ENCODE data around the gene BMPER.

The BMPER gene

DNA sequence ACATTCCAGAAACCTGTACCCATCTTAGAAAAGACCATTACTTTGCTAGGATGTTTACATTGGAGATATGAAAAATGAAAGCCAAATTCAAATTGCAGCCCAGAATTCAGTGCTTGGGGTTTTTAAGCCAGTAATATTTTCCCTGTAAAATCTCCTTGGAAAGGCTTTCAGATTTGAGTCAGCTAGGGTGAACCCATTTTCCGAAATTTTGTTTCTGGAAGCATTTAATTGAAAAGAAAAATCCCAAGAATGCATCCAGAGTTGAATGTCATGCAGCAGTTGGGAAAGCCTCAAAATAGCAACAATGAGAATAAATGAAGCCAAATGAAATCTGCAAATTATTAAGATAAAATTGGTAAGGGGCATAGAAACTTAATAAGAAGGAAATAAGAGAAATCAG is 106.4 kb downstream of the BMPER start:
- Histone ChIP-seq H3K36me3 (ENCODE audit: control insufficient read depth, insufficient read depth, low read length, severe bottlenecking) (peaks cover 7% of the 10 kb centered on the region), H3K27me3 (replicated peaks; ENCODE audit: control insufficient read depth, insufficient read depth, low read length) (no peaks in the 10 kb centered on the region), H3K4me1 (ENCODE audit: control insufficient read depth, insufficient read depth, low read length) (peaks cover 27% of the 10 kb centered on the region), H3K4me3 (ENCODE audit: low read length) (peak overlapping the region; percentile 52), H3K9me3 (ENCODE audit: control insufficient read depth, low read length) (no peaks in the 10 kb centered on the region), H3K9ac (ENCODE audit: low read length) (peak overlapping the region; percentile 62)
- peak; percentile 56 for DNase-seq (ENCODE audit: low read depth)

DNA sequence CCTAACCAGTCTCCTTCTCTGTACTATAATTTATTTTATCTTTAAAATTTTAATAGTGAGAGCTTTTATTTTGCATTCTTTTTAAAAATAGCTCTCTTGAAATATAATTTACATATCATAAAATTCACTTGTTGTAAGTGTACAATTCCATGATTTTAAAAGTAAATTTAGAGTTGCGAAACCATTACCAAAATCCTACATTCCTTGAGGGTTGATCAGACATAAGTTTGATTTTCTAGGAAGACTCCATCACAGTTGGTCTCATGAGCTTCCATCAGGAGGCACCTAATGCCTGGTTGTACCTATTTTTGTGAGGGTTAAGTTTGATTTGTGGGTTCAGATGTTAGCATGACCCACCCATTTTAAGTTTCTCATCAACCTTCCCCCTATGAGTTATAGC is 108.1 kb downstream of the BMPER start:
- Histone ChIP-seq H3K4me1 (ENCODE audit: control insufficient read depth, insufficient read depth, low read length) (peaks cover 27% of the 10 kb centered on the region), H3K9me3 (ENCODE audit: control insufficient read depth, low read length) (no peaks in the 10 kb centered on the region), H3K9ac (ENCODE audit: low read length) (no peak overlapping the region), H3K36me3 (ENCODE audit: control insufficient read depth, insufficient read depth, low read length, severe bottlenecking) (peaks cover 7% of the 10 kb centered on the region), H3K27me3 (replicated peaks; ENCODE audit: control insufficient read depth, insufficient read depth, low read length) (no peaks in the 10 kb centered on the region), H3K4me3 (ENCODE audit: low read length) (no peak overlapping the region)
- peak; percentile 19 for DNase-seq (ENCODE audit: low read depth)

GRCh38 chr7:34015651-34016050 is 110.3 kb downstream of the BMPER start:
- no peak for DNase-seq (ENCODE audit: low read depth)
- H3K36me3 ChIP-seq (ENCODE audit: control insufficient read depth, insufficient read depth, low read length, severe bottlenecking), result peaks cover 7% of the 10 kb centered on the region
- H3K4me3 ChIP-seq (ENCODE audit: low read length), result no peak overlapping the region
- H3K4me1 ChIP-seq (ENCODE audit: control insufficient read depth, insufficient read depth, low read length), result peaks cover 26% of the 10 kb centered on the region
- no peaks in the 10 kb centered on the region for H3K9me3 ChIP-seq (ENCODE audit: control insufficient read depth, low read length)
- H3K27me3 ChIP-seq (replicated peaks; ENCODE audit: control insufficient read depth, insufficient read depth, low read length), result no peaks in the 10 kb centered on the region
- no peak overlapping the region for H3K9ac ChIP-seq (ENCODE audit: low read length)

GRCh38 chr7:34016876-34017275 is 111.5 kb downstream of the BMPER start:
- H3K4me3 ChIP-seq (ENCODE audit: low read length), result no peak overlapping the region
- no peak overlapping the region for H3K9ac ChIP-seq (ENCODE audit: low read length)
- H3K9me3 ChIP-seq (ENCODE audit: control insufficient read depth, low read length), result no peaks in the 10 kb centered on the region
- no peaks in the 10 kb centered on the region for H3K27me3 ChIP-seq (replicated peaks; ENCODE audit: control insufficient read depth, insufficient read depth, low read length)
- no peak for DNase-seq (ENCODE audit: low read depth)
- H3K4me1 ChIP-seq (ENCODE audit: control insufficient read depth, insufficient read depth, low read length), result peaks cover 16% of the 10 kb centered on the region
- peaks cover 7% of the 10 kb centered on the region for H3K36me3 ChIP-seq (ENCODE audit: control insufficient read depth, insufficient read depth, low read length, severe bottlenecking)

DNA sequence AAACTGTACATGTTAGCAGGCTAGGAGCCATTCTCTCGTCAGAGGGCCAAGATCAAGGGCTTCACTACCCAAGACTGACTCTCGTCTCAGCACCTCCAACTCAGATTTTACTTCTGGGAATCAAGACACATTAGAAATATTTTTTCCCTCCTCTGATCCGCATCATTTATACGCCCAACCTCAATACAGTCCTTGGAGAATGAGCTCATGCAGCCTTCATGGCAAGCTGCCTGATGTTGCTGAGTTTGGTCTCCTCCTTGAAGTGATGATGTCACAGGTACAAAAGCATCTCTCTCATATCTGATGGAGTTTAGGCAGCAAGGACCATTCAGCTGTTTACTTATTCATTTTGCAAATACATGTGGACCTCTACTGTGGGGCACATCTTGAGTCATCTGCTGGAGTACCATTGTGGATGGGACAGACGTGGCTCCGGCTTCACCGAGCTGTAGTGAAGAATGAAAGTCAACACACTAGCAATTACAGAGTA is 114.0 kb downstream of the BMPER start:
- H3K27me3 ChIP-seq (replicated peaks; ENCODE audit: control insufficient read depth, insufficient read depth, low read length), result no peaks in the 10 kb centered on the region
- peaks cover 7% of the 10 kb centered on the region for H3K36me3 ChIP-seq (ENCODE audit: control insufficient read depth, insufficient read depth, low read length, severe bottlenecking)
- H3K9me3 ChIP-seq (ENCODE audit: control insufficient read depth, low read length), result no peaks in the 10 kb centered on the region
- no peak overlapping the region for H3K9ac ChIP-seq (ENCODE audit: low read length)
- H3K4me3 ChIP-seq (ENCODE audit: low read length), result no peak overlapping the region
- no peak for DNase-seq (ENCODE audit: low read depth)
- peaks cover 10% of the 10 kb centered on the region for H3K4me1 ChIP-seq (ENCODE audit: control insufficient read depth, insufficient read depth, low read length)

DNA sequence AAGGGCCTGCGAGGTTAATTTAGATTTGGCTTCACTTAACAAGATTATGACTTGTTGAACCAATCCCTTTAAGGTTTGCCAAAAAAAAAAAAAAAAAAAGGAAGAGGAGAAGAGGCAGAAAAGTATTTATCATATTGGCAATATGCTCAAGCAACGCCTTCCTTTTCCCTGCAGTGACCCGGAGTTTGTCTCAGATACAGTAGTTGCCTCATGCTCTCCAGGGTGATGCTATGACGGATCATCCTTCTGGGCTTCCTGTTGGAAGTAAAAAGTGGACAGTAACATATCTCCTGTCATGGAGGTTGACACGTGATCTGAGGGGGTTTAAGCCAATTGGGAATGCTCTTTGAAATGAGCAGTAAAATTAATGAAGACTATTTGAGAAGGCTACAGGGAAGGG is 117.3 kb downstream of the BMPER start:
- DNase-seq (ENCODE audit: low read depth), result no peak
- no peak overlapping the region for H3K9ac ChIP-seq (ENCODE audit: low read length)
- H3K27me3 ChIP-seq (replicated peaks; ENCODE audit: control insufficient read depth, insufficient read depth, low read length), result no peaks in the 10 kb centered on the region
- no peak overlapping the region for H3K4me3 ChIP-seq (ENCODE audit: low read length)
- peaks cover 10% of the 10 kb centered on the region for H3K4me1 ChIP-seq (ENCODE audit: control insufficient read depth, insufficient read depth, low read length)
- H3K9me3 ChIP-seq (ENCODE audit: control insufficient read depth, low read length), result no peaks in the 10 kb centered on the region
- H3K36me3 ChIP-seq (ENCODE audit: control insufficient read depth, insufficient read depth, low read length, severe bottlenecking), result no peaks in the 10 kb centered on the region

DNA sequence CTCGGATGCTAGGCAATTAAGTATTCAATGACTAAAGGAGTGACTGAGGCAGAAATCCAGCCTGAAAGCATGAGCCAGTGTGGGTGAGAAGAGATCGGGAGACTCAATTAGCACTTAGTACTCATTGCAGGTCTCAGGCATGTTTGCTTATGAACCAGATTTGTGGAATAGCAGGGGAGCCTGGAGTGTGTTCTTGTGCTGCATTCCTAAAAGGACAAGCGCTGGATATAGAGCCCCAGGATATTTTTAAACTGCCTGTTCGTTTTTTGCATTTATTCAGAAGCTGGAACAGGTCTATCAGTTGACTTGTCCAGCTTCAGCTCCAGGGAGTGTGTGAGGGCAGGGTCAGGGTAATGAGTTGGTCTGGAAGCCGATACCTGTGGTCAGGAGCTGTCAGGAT is 120.3 kb downstream of the BMPER start:
- Histone ChIP-seq H3K4me3 (ENCODE audit: low read length) (no peak overlapping the region), H3K27me3 (replicated peaks; ENCODE audit: control insufficient read depth, insufficient read depth, low read length) (no peaks in the 10 kb centered on the region), H3K9ac (ENCODE audit: low read length) (no peak overlapping the region), H3K4me1 (ENCODE audit: control insufficient read depth, insufficient read depth, low read length) (peaks cover 10% of the 10 kb centered on the region), H3K9me3 (ENCODE audit: control insufficient read depth, low read length) (no peaks in the 10 kb centered on the region), H3K36me3 (ENCODE audit: control insufficient read depth, insufficient read depth, low read length, severe bottlenecking) (no peaks in the 10 kb centered on the region)
- no peak for DNase-seq (ENCODE audit: low read depth)

- no peaks in the 10 kb centered on the region for H3K36me3 ChIP-seq (ENCODE audit: control insufficient read depth, insufficient read depth, low read length, severe bottlenecking)
- H3K9ac ChIP-seq (ENCODE audit: low read length), result no peak overlapping the region
- H3K9me3 ChIP-seq (ENCODE audit: control insufficient read depth, low read length), result no peaks in the 10 kb centered on the region
- no peak for DNase-seq (ENCODE audit: low read depth)
- H3K4me1 ChIP-seq (ENCODE audit: control insufficient read depth, insufficient read depth, low read length), result peaks cover 9% of the 10 kb centered on the region
- no peaks in the 10 kb centered on the region for H3K27me3 ChIP-seq (replicated peaks; ENCODE audit: control insufficient read depth, insufficient read depth, low read length)
- H3K4me3 ChIP-seq (ENCODE audit: low read length), result no peak overlapping the region
These were observed 121.3 kb downstream of the BMPER start for GRCh38 chr7:34026481-34027190.

DNA sequence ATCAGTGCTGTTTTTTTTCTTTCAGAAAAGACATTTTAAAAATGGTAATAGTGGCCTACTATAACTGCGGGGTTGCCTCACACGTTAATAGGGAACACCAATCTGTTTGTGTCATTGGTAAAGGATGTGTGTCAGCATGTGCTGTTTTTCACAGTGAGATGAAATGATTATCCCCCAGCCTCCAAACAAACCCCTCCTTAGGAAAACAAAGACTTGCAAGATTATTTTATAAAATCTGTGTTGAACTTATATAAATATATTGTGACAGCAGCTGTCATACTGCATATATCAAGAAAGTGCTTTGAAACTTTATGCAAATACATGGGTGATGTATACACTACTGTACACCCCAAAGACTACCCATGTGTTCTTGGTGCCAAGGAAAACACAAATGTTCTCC is 125.8 kb downstream of the BMPER start:
- H3K27me3 ChIP-seq (replicated peaks; ENCODE audit: control insufficient read depth, insufficient read depth, low read length), result no peaks in the 10 kb centered on the region

DNA sequence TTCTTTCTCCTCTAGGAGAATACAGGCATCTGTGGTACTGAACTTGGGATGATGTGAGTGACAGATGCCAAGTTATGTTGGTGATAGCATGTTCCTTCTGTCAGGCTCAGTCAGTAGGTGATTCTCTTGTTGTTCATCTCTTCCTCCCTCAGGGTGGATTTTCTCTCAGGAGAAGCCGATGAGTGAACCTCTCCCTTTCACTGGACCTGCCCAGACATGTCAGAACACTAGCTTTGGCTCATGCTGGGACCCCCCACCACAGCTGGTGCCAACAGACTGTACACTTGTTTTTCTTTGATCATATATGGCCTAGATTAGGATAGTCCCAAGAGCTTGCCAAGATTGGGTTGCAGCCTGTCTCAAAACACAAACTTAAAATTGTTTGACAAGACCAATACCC is 129.4 kb downstream of the BMPER start:
- peaks cover 19% of the 10 kb centered on the region for H3K4me1 ChIP-seq (ENCODE audit: control insufficient read depth, insufficient read depth, low read length)
- DNase-seq (ENCODE audit: low read depth), result no peak

More for the DNA sequence above, 125.8 kb downstream of the BMPER start:
- no peak for DNase-seq (ENCODE audit: low read depth)
- Histone ChIP-seq H3K36me3 (ENCODE audit: control insufficient read depth, insufficient read depth, low read length, severe bottlenecking) (no peaks in the 10 kb centered on the region), H3K4me3 (ENCODE audit: low read length) (no peak overlapping the region), H3K9me3 (ENCODE audit: control insufficient read depth, low read length) (no peaks in the 10 kb centered on the region), H3K9ac (ENCODE audit: low read length) (no peak overlapping the region), H3K4me1 (ENCODE audit: control insufficient read depth, insufficient read depth, low read length) (peaks cover 6% of the 10 kb centered on the region)

GRCh38 chr7:34036051-34036920 is 130.9 kb downstream of the BMPER start:
- peaks cover 22% of the 10 kb centered on the region for H3K4me1 ChIP-seq (ENCODE audit: control insufficient read depth, insufficient read depth, low read length)
- DNase-seq (ENCODE audit: low read depth), result no peak
- no peak overlapping the region for H3K9ac ChIP-seq (ENCODE audit: low read length)
- H3K4me3 ChIP-seq (ENCODE audit: low read length), result no peak overlapping the region
- H3K27me3 ChIP-seq (replicated peaks; ENCODE audit: control insufficient read depth, insufficient read depth, low read length), result no peaks in the 10 kb centered on the region
- H3K36me3 ChIP-seq (ENCODE audit: control insufficient read depth, insufficient read depth, low read length, severe bottlenecking), result no peaks in the 10 kb centered on the region
- H3K9me3 ChIP-seq (ENCODE audit: control insufficient read depth, low read length), result no peaks in the 10 kb centered on the region

More for the DNA sequence above, 129.4 kb downstream of the BMPER start:
- Histone ChIP-seq H3K9ac (ENCODE audit: low read length) (no peak overlapping the region), H3K27me3 (replicated peaks; ENCODE audit: control insufficient read depth, insufficient read depth, low read length) (no peaks in the 10 kb centered on the region), H3K9me3 (ENCODE audit: control insufficient read depth, low read length) (no peaks in the 10 kb centered on the region), H3K36me3 (ENCODE audit: control insufficient read depth, insufficient read depth, low read length, severe bottlenecking) (no peaks in the 10 kb centered on the region), H3K4me3 (ENCODE audit: low read length) (no peak overlapping the region)

Measured in adipocyte (in vitro differentiated cells).